Measurements from ENCODE around the gene SMYD5. TPM values are rescaled to one million over a fixed set of nuclear protein-coding genes. Genes with fewer than 3 reads are reported as not detected.

Gene SMYD5
- total and polyA plus RNA-seq, 2 donors, result 14.6 to 18.2 TPM

DNA sequence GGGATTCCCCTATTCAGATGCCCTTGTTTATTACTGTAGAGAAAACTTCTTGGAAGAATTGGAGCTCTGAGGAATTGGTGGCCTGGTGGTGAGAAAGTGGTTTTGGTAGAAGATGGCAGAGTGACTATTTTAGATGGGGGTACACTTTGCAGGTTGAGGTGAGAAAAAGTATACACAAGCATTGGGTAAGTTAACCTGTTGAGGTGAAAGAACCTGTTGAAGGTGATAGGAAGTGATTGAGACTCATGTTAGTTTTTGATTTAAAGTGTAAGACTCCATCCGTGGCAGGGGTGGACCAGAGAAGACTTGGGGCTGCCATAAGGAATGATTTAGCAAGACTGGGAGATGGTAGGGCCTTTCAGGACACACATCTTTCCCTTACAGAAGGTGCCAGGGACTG lies 23.1 kb downstream of the SMYD5 start:
- no peak overlapping the region for H3K4me3 ChIP-seq (ENCODE audit: low read depth, low read length)
- WGBS, result 72% methylated on average over 1 of the region's 1 CpG
- H3K36me3 ChIP-seq (ENCODE audit: insufficient read depth), result no peaks in the 10 kb centered on the region
- no peak for DNase-seq (ENCODE audit: extremely low spot score)
- peaks cover 3% of the 10 kb centered on the region for H3K4me1 ChIP-seq (ENCODE audit: insufficient read depth)
- H3K27ac ChIP-seq (ENCODE audit: low read depth), result no peak overlapping the region

DNA sequence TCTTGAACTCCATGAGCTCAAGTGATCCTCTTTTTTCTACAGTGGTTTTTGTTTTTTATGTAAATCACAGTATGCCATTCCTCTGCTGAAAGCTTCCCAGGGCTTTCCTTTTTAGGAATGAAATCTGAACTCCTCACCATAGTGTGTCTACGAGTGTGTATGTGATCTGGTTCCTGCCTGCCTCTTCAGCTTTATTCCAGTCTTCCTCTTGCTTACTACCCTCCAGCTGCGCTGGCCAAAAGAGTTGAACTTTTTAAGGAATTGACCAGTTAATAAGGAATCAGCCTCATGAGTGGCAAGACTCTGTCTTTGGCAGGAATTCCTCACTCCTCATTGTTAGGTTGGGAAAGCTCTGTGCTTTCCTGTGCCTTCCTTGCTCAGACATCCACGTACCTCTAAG lies 24.1 kb downstream of the SMYD5 start:
- Histone ChIP-seq H3K27ac (ENCODE audit: low read depth) (no peak overlapping the region), H3K4me3 (ENCODE audit: low read depth, low read length) (no peak overlapping the region), H3K36me3 (ENCODE audit: insufficient read depth) (no peaks in the 10 kb centered on the region), H3K4me1 (ENCODE audit: insufficient read depth) (peaks cover 3% of the 10 kb centered on the region)
- DNase-seq (ENCODE audit: extremely low spot score), result no peak
- WGBS, result 70% methylated on average over 3 of the region's 3 CpGs

DNA sequence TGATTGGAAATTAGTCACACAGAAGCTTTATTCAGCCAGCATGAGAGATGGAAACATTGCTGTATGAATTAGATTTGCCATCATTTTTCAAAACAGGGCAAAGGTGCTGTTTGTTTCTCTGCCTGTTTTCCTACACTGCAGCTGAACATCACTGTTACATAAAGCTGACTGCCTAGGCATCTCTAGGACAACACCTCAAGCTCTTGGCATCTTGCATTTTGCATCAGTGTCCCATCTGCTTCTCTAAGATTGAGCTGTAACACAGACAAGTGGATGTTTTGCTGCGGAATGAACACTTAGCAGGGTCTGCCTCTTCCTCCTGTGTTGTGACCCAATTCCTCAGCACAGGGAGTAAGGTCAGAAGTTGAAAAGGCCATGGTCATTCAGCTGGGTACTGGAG lies 24.9 kb downstream of the SMYD5 start:
- DNase-seq (ENCODE audit: extremely low spot score), result no peak
- H3K36me3 ChIP-seq (ENCODE audit: insufficient read depth), result no peaks in the 10 kb centered on the region
- H3K27ac ChIP-seq (ENCODE audit: low read depth), result no peak overlapping the region
- peaks cover 3% of the 10 kb centered on the region for H3K4me1 ChIP-seq (ENCODE audit: insufficient read depth)
- WGBS, result 85% methylated on average over 1 of the region's 1 CpG
- no peak overlapping the region for H3K4me3 ChIP-seq (ENCODE audit: low read depth, low read length)

DNA sequence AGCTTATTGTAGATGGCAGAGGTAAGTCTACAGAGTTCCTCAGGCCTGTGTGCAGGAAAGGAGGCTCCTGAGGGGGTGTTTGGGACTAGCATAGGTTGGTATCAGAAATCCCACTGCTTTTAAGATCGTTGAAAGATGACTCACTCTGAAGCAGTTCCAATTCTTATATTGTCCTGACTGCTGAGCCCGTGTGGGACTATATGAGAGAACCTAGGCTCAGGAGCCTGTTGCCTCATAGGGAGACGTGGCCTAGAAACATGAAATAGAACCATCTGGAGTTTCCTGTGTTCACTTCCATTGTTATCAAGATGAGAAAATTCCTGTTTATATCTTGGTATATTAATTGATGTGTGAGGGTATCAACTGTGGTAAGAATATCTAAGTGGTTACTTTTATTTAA lies 25.7 kb downstream of the SMYD5 start:
- H3K4me3 ChIP-seq (ENCODE audit: low read depth, low read length), result no peak overlapping the region
- WGBS, result 44% methylated on average over 3 of the region's 3 CpGs
- H3K27ac ChIP-seq (ENCODE audit: low read depth), result no peak overlapping the region
- H3K4me1 ChIP-seq (ENCODE audit: insufficient read depth), result peaks cover 3% of the 10 kb centered on the region
- no peak for DNase-seq (ENCODE audit: extremely low spot score)
- H3K36me3 ChIP-seq (ENCODE audit: insufficient read depth), result no peaks in the 10 kb centered on the region

DNA sequence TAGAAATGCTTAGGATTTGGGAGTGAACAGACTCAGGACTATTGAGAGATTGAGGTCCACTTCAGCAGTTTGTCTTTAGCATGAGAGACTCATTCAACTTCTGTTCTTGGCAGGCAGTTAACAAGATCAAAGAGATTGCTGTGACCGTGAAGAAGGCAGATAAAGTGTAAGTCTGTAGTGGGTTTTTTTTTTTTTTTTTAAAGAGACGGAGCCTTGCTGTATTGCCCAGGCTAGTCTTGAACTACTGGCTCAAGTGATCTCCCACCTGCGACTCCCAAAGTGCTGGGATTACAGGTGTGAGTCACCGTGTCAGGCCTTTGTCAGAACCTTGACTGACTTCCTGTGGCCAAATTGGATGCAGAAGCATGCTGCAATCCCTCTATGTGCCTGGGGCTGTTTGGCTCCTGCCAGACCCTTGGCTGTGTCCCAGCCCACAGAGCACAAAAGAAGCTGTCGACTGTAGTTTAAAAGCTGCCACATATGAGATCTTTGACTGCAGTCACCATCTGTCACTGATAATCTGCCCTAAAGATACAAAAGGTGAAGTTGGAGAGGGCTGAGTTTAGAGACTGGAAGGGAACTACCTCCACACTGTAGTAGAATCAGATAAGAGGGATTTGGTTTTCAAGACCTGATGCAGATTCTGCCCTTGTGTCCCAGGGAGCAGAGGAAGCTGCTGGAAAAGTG lies 30.0 kb downstream of the SMYD5 start:
- Histone ChIP-seq H3K4me1 (ENCODE audit: insufficient read depth) (no peaks in the 10 kb centered on the region), H3K27ac (ENCODE audit: low read depth) (no peak overlapping the region), H3K4me3 (ENCODE audit: low read depth, low read length) (no peak overlapping the region), H3K36me3 (ENCODE audit: insufficient read depth) (no peaks in the 10 kb centered on the region)
- WGBS, result 57% methylated on average over 5 of the region's 5 CpGs
- no peak for DNase-seq (ENCODE audit: extremely low spot score)

DNA sequence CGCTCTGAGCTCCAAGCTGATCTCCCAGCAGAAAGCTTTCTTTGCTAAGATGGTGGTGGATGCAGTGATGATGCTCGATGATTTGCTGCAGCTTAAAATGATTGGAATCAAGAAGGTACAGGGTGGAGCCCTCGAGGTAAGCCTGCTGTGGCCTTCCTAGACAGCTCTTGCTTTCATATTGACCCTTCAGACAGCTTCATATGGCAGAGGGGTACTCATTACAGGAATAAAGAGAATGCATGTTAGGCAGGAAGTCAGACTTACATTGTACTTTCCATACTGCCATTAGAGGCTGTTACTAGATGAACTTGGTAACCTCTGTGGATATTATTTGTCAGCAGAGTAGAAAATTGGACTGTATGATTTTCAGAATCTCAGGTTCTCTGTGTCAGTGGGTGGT lies 30.5 kb downstream of the SMYD5 start:
- 93% methylated on average over 3 of the region's 3 CpGs for WGBS
- H3K36me3 ChIP-seq (ENCODE audit: insufficient read depth), result no peaks in the 10 kb centered on the region
- no peak for DNase-seq (ENCODE audit: extremely low spot score)

DNA sequence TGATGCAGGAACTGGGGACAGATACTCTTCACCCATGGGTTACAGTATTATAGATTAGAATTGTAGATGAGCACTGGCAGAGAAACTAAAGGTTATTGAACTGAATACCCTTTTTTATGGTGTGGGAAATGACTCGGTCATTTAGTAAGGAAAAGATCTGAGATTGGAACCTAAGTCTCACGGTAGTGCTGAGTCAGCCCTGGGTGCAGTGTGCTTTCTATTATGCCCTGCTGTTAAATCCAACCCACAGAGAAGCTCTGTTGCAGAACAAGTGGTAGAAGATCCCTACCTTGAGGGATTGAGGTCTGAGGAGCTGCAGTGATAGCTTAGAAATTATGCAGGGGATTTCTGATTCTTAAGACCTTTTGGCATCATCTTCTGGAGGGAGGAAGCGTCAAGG lies 32.8 kb downstream of the SMYD5 start:
- no peak for DNase-seq (ENCODE audit: extremely low spot score)
- no peaks in the 10 kb centered on the region for H3K36me3 ChIP-seq (ENCODE audit: insufficient read depth)
- H3K4me1 ChIP-seq (ENCODE audit: insufficient read depth), result no peaks in the 10 kb centered on the region
- no peak overlapping the region for H3K27ac ChIP-seq (ENCODE audit: low read depth)
- H3K4me3 ChIP-seq (ENCODE audit: low read depth, low read length), result no peak overlapping the region
- WGBS, result 84% methylated on average over 3 of the region's 3 CpGs

More for the DNA sequence above, 30.5 kb downstream of the SMYD5 start:
- H3K4me3 ChIP-seq (ENCODE audit: low read depth, low read length), result no peak overlapping the region
- no peaks in the 10 kb centered on the region for H3K4me1 ChIP-seq (ENCODE audit: insufficient read depth)
- no peak overlapping the region for H3K27ac ChIP-seq (ENCODE audit: low read depth)

DNA sequence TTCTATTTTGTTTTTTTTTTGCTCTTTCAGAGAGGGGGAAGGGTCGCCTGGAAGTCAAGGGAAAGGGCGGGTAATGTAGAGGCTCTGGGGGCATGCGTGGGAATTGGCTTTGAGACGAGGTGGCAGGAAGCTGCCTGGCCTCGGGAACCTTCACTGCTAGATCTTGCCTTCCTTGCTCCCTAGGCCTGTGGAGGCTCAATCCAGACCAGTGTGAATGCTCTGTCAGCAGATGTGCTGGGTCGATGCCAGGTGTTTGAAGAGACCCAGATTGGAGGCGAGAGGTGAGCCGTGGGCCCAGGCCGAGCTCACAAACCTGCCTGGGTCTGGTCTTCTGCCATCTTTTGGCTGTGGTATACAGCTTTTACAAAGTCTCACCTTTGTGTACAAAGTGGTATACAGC lies 35.6 kb downstream of the SMYD5 start:
- H3K4me1 ChIP-seq (ENCODE audit: insufficient read depth), result no peaks in the 10 kb centered on the region
- H3K4me3 ChIP-seq (ENCODE audit: low read depth, low read length), result no peak overlapping the region
- peaks cover 2% of the 10 kb centered on the region for H3K36me3 ChIP-seq (ENCODE audit: insufficient read depth)
- no peak overlapping the region for H3K27ac ChIP-seq (ENCODE audit: low read depth)
- no peak for DNase-seq (ENCODE audit: extremely low spot score)
- WGBS, result 66% methylated on average over 9 of the region's 9 CpGs

DNA sequence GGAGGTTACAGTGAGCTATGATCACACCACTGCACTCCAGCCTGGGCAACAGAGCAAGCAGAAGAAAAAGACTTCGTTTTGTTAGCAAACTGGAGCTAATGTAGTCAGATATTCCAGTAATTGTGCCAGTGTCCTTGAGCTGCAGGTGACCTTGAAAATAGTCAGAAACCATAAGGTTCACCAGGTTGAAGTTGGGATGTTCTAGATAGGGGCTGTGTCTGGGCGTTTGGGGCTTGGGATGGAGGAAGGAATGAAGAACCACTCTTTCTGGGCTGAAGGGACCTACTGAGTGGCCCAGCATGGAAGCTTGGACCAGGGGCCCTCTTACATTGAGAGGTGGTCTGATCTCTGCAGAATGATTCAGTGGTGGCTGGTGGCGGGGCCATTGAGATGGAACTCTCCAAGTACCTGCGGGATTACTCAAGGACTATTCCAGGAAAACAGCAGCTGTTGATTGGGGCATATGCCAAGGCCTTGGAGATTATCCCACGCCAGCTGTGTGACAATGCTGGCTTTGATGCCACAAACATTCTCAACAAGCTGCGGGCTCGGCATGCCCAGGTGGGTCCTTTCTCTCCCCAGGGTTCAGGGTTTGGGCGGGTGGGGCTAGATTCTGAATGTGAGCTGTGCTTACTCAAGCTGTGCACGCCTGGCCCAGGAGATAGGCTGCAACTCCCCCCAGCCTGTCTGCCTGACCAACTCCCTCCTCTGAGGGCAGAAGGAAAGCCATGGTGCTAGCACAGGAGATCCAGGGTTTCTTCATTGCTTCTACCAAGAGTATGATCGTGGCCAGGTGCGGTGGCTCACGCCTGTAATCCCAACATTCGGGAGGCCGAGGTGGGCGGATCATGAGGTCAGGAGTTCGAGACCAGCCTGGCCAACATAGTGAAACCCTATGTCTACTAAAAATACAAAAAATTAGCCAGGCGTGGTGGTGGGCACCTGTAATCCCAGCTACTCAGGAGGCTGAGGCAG lies 37.1 kb downstream of the SMYD5 start:
- 92% methylated on average over 17 of the region's 17 CpGs for WGBS
- Histone ChIP-seq H3K4me1 (ENCODE audit: insufficient read depth) (no peaks in the 10 kb centered on the region), H3K27ac (ENCODE audit: low read depth) (no peak overlapping the region), H3K4me3 (ENCODE audit: low read depth, low read length) (no peak overlapping the region), H3K36me3 (ENCODE audit: insufficient read depth) (peaks cover 2% of the 10 kb centered on the region)
- DNase-seq (ENCODE audit: extremely low spot score), result no peak

DNA sequence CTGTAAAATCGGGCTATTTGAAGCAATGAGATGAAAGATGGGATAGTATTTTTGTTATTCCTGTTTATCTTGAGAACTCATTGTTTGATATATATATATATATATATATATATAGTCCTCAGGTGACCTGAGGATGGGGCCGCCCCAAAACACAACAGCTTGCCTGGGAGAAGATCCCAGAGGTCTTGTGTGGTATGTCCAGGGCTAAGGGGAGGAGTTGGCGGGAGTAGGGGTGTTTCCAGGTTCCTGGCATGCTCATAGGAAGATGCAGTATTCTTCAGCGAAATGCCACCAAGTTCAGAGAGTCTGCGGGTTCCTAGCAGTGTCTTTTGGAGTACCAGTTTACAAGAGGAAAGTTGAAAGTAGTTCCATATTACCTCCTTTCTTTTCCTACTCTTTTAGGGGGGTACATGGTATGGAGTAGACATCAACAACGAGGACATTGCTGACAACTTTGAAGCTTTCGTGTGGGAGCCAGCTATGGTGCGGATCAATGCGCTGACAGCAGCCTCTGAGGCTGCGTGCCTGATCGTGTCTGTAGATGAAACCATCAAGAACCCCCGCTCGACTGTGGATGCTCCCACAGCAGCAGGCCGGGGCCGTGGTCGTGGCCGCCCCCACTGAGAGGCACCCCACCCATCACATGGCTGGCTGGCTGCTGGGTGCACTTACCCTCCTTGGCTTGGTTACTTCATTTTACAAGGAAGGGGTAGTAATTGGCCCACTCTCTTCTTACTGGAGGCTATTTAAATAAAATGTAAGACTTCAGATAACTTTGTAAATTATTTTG lies 38.4 kb downstream of the SMYD5 start:
- H3K4me3 ChIP-seq (ENCODE audit: low read depth, low read length), result no peak overlapping the region
- no peak for DNase-seq (ENCODE audit: extremely low spot score)
- peaks cover 2% of the 10 kb centered on the region for H3K36me3 ChIP-seq (ENCODE audit: insufficient read depth)
- H3K27ac ChIP-seq (ENCODE audit: low read depth), result no peak overlapping the region
- 84% methylated on average over 17 of the region's 17 CpGs for WGBS
- no peaks in the 10 kb centered on the region for H3K4me1 ChIP-seq (ENCODE audit: insufficient read depth)

DNA sequence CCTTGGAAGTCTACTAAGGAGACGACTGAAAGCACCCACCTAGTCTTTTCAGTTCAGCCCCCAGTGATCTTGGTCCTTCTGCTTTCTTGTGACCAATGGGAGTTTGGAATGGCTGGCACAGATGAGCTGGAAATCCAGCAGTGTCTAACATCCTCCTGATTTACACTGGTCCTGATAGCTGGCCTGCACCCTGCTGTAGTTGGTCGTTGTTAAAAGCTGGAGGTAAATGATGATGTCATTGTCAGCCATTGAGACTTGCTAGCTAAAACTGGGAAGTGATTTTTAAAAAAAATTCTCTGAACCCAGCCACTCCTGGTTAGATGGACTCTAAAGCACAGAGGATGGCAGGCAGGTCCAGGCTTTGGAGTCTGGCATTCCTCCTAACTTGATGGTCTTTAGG lies 39.4 kb downstream of the SMYD5 start:
- no peak for DNase-seq (ENCODE audit: extremely low spot score)
- Histone ChIP-seq H3K4me3 (ENCODE audit: low read depth, low read length) (no peak overlapping the region), H3K27ac (ENCODE audit: low read depth) (no peak overlapping the region), H3K4me1 (ENCODE audit: insufficient read depth) (no peaks in the 10 kb centered on the region), H3K36me3 (ENCODE audit: insufficient read depth) (peaks cover 2% of the 10 kb centered on the region)
- 55% methylated on average over 2 of the region's 2 CpGs for WGBS

DNA sequence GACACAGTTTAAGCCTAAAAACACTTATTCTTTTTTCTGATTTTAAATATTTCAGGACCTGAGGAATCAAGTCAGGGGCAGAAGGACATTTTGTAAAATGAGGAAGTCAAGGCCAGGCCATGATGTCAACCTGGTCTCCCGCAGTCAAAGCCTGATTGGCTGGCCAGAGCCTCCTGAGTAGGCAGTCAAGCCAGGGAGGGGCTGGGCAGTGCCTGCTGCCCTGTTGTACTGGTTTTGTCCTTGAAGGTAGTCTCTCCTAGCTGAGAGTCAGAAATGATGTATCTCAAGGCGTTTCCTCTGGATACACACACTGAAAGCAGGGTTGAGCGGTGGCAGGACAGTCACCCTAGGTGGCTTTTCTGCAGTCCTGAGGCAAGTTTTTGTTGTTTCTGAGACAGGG lies 39.9 kb downstream of the SMYD5 start:
- Histone ChIP-seq H3K36me3 (ENCODE audit: insufficient read depth) (peaks cover 2% of the 10 kb centered on the region), H3K4me3 (ENCODE audit: low read depth, low read length) (no peak overlapping the region), H3K4me1 (ENCODE audit: insufficient read depth) (no peaks in the 10 kb centered on the region), H3K27ac (ENCODE audit: low read depth) (no peak overlapping the region)
- WGBS, result 93% methylated on average over 3 of the region's 3 CpGs
- no peak for DNase-seq (ENCODE audit: extremely low spot score)

DNA sequence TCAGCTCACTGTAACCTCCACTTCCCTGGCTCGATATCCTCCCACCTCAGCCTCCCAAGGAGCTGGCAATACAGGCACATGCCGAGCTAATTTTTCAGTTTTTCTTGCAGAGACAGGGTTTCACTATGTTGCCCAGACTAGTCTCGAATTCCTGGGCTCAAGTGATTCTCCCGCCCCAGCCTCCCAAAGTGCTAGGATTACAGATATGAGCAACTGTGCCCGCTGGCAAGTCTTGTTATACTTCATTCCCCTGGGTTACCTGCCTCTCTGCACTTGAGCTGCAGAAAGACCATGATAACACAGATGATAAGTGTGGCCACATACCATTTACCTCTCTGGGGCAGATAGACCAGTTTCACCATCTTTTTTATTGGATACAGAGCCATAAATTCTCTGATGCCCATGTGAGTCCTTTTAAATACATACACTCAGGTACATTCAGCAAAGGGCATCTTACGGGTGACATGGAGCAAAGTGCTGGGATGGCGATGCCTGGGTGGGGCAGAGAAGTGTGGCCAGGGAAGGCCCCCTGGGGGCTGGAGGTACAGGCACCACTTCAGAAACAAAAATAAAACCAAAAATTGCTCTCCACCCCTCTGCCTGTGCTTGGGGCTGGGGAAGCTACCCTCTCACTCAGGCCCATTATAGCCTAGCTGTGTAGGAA lies 40.4 kb downstream of the SMYD5 start:
- Histone ChIP-seq H3K36me3 (ENCODE audit: insufficient read depth) (peaks cover 2% of the 10 kb centered on the region), H3K27ac (ENCODE audit: low read depth) (no peak overlapping the region), H3K4me3 (ENCODE audit: low read depth, low read length) (no peak overlapping the region), H3K4me1 (ENCODE audit: insufficient read depth) (no peaks in the 10 kb centered on the region)
- 88% methylated on average over 7 of the region's 7 CpGs for WGBS
- no peak for DNase-seq (ENCODE audit: extremely low spot score)
